Measurements from ENCODE around the gene GGT6. TPM values are rescaled to one million over a fixed set of nuclear protein-coding genes. Genes with fewer than 3 reads are reported as not detected.

Gene GGT6
- total and polyA plus RNA-seq, 2 of the 13 experiments (the other 11 are each of a cell fraction or from before 2014, with no cell fraction given), result 0.16 to 0.80 TPM

GRCh38 chr17:4585638-4585994, 25.2 kb upstream of the GGT6 start:
- H3K27ac ChIP-seq (ENCODE audit: extremely low read length, insufficient read depth, low read length), result no peak overlapping the region
- H3K4me1 ChIP-seq (ENCODE audit: insufficient read depth, low read length), result peaks cover 44% of the 10 kb centered on the region
- 31% methylated on average over 5 of the region's 7 CpGs for WGBS (ENCODE audit: low lambda C conversion rate)
- CTCF ChIA-PET (ENCODE audit: low intra/inter-chr PET ratio, low total read pairs), result no interaction called here
- BruUV-seq (replicated peaks), result no TSS peak
- H3K9ac ChIP-seq (ENCODE audit: insufficient read depth, low read depth, low read length), result no peak overlapping the region
- in situ Hi-C loops (cut with HindIII; ENCODE audit: extremely low pct_ligation_motif_present, low pct_unique_long_range_greater_than_20kb), result no loop called here
- no peak for ATAC-seq
- POLR2A ChIA-PET, result interaction anchor here (1.0 kb wide), 1 partner anchor 19 kb away, joined by 3 read pairs; no protein-coding TSS in a partner anchor
- no peaks in the 10 kb centered on the region for H3K9me3 ChIP-seq (ENCODE audit: low read length)
- no peaks in the 10 kb centered on the region for H3K79me2 ChIP-seq (ENCODE audit: insufficient read depth, low read length)
- no peak for FAIRE-seq
- peak overlapping the region; percentile 88 for H3K4me2 ChIP-seq (ENCODE audit: low read depth, low read length)
- TF ChIP-seq ZNF879 (CRISPR knock-in tag; IDR thresholded peaks at IDR 0.05) (no peak), SMAD3 (CRISPR knock-in tag; IDR thresholded peaks at IDR 0.05) (no peak), ZNF484 (CRISPR knock-in tag; IDR thresholded peaks at IDR 0.05; ENCODE audit: borderline replicate concordance, low read depth) (no peak), ZBTB1 (CRISPR knock-in tag; IDR thresholded peaks at IDR 0.05; ENCODE audit: borderline replicate concordance) (no peak), ZNF496 (CRISPR knock-in tag; IDR thresholded peaks at IDR 0.05; ENCODE audit: insufficient replicate concordance) (no peak), ZNF747 (CRISPR knock-in tag; IDR thresholded peaks at IDR 0.05; ENCODE audit: borderline replicate concordance) (no peak), ZNF407 (CRISPR knock-in tag; IDR thresholded peaks at IDR 0.05; ENCODE audit: not compliant biosample characterization) (no peak), ZFP62 (CRISPR knock-in tag; IDR thresholded peaks at IDR 0.05) (no peak), MIXL1 (CRISPR knock-in tag; IDR thresholded peaks at IDR 0.05) (no peak), PCBP2 (optimal IDR thresholded peaks at IDR 0.05; ENCODE audit: low read depth, low read length, poor library complexity, severe bottlenecking) (no peak), MED13 (CRISPR knock-in tag; IDR thresholded peaks at IDR 0.05) (no peak)
- intact Hi-C loops (cut with micrococcal nuclease; ENCODE audit: unreplicated experiment), result no loop called here
- no peak for DNase-seq (ENCODE audit: low spot score)
- H3K36me3 ChIP-seq (replicated peaks in 1 of 2; ENCODE audit: control insufficient read depth in 1 of 2, insufficient read depth in 2 of 2, low read length in 2 of 2), result no peaks in the 10 kb centered on the region
- H4K20me1 ChIP-seq (ENCODE audit: insufficient read depth, low read length), result no peaks in the 10 kb centered on the region
- peaks cover 0 to 43% of the 10 kb centered on the region in 2 experiments; a peak in 4 of 5 replicates for H3K27me3 ChIP-seq (ENCODE audit: control insufficient read depth in 1 of 2, insufficient read depth in 2 of 2, low read length in 2 of 2)
- peak overlapping the region in 1 of 3 experiments; percentile 73; a peak in 1 of 6 replicates for H3K4me3 ChIP-seq (replicated peaks in 1 of 3; ENCODE audit: insufficient read depth in 1 of 3, low read depth in 2 of 3, low read length in 3 of 3)
- no peak overlapping the region for H2AFZ ChIP-seq (ENCODE audit: low read length)
